Tibial nerve (tissue), 4 donors: ENCODE measurements around the gene CARD11.

Experiments
- EP300 ChIP-seq, 2 donors: sonication (generic); formaldehyde crosslinking; IDR thresholded peaks; one replicate each; pipeline ENCODE4 v1.6.1; 2017; ENCODE audit warnings: antibody characterized with exemption in 2 of 2, mild to moderate bottlenecking in 1 of 2
- POLR2A ChIP-seq, 2 donors: fragments of 450-650 bp; IDR thresholded peaks; one replicate each; pipeline ENCODE4 v1.6.1; 2017; ENCODE audit warnings: antibody characterized with exemption in 2 of 2, mild to moderate bottlenecking in 2 of 2, moderate library complexity in 2 of 2
- TF ChIP-seq, protein P1 (sequence below), 5 experiments: fragments of 200-600 bp in 3 of 5; fragments of 450-650 bp in 2 of 5; sonication (generic) in 3 of 5; IDR thresholded peaks; one replicate each; pipeline ENCODE4 v1.5.1; 2016 to 2019; ENCODE audit warnings: antibody characterized with exemption in 5 of 5, mild to moderate bottlenecking in 3 of 5, moderate library complexity in 2 of 5

DNA sequence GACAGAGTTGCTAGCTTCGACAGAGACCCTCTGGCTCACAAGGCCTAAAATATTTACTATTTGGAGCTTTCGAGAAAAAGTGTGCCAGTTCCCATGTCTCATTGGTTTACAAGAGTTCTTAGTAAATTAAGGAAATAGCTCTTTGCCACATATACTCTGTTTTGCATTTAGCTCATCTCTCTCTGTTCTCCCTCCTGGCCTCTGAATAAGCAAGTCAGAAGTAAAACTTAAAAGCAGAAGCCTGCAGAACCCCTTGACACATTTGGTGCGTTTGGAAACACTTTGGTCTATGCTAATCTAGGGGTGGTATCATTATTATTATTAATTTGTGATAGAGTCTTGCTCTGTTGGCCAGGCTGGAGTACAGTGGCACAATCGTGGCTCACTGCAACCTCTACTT, 6.4 kb downstream of the CARD11 start:
- TF ChIP-seq POLR2A (IDR thresholded peaks at IDR 0.05) (no peak), EP300 (IDR thresholded peaks at IDR 0.05) (no peak)
- TF ChIP-seq, protein P1, sequence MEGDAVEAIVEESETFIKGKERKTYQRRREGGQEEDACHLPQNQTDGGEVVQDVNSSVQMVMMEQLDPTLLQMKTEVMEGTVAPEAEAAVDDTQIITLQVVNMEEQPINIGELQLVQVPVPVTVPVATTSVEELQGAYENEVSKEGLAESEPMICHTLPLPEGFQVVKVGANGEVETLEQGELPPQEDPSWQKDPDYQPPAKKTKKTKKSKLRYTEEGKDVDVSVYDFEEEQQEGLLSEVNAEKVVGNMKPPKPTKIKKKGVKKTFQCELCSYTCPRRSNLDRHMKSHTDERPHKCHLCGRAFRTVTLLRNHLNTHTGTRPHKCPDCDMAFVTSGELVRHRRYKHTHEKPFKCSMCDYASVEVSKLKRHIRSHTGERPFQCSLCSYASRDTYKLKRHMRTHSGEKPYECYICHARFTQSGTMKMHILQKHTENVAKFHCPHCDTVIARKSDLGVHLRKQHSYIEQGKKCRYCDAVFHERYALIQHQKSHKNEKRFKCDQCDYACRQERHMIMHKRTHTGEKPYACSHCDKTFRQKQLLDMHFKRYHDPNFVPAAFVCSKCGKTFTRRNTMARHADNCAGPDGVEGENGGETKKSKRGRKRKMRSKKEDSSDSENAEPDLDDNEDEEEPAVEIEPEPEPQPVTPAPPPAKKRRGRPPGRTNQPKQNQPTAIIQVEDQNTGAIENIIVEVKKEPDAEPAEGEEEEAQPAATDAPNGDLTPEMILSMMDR (IDR thresholded peaks at IDR 0.05), result no peak
